WTC11 (cell line): Measurements from ENCODE around the gene GPR84. TPM values are rescaled to one million over a fixed set of nuclear protein-coding genes. Genes with fewer than 3 reads are reported as not detected.

ENCODE experiments used
- ATAC-seq: fragments of 200-7000 bp; cut with Tn5 transposase; 2 replicates; pipeline ENCODE4 v1.10.0; 2021; ENCODE audit warnings: mild to moderate bottlenecking, moderate library complexity
- CTCF ChIA-PET: fragments of 300-600 bp; sonication (Branson Sonifier 250); formaldehyde crosslinking; loops from one replicate; lab custom pipeline; 2021; ENCODE audit warnings: antibody characterized with exemption; lab: Charles Lee
- POLR2A ChIA-PET: fragments of 350-600 bp; sonication (Branson Sonifier 250); formaldehyde crosslinking; loops from one replicate; lab custom pipeline; 2021; ENCODE audit warnings: antibody characterized with exemption; lab: Charles Lee
- DNase-seq: peaks from one replicate; pipeline ENCODE4 v3.0.0; 2021; ENCODE audit warnings: low spot score
- H3K27ac Mint-ChIP-seq: 2 replicates; pipeline ENCODE4 v1.8.0; 2021; ENCODE audit warnings: mixed read lengths
- H3K27me3 Mint-ChIP-seq: 2 replicates; pipeline ENCODE4 v1.8.0; 2021; ENCODE audit warnings: low read depth, mild to moderate bottlenecking, moderate library complexity, mixed read lengths
- H3K36me3 Mint-ChIP-seq: 2 replicates; pipeline ENCODE4 v1.8.0; 2021; ENCODE audit warnings: mixed read lengths
- H3K4me1 Mint-ChIP-seq: 2 replicates; pipeline ENCODE4 v1.8.0; 2022; ENCODE audit warnings: mixed read lengths
- H3K4me3 Mint-ChIP-seq: 2 replicates; pipeline ENCODE4 v1.8.0; 2021; ENCODE audit warnings: mild to moderate bottlenecking, moderate library complexity, mixed read lengths
- H3K9me3 Mint-ChIP-seq: 2 replicates; pipeline ENCODE4 v1.8.0; 2021; ENCODE audit warnings: mixed read lengths
- CREB1 ChIP-seq: sonication (generic); formaldehyde crosslinking; IDR thresholded peaks from 2 replicates; pipeline ENCODE4 v1.8.0; 2023; ENCODE audit warnings: mild to moderate bottlenecking, missing genetic modification reagents
- ETV6 ChIP-seq: sonication (generic); formaldehyde crosslinking; IDR thresholded peaks from 2 replicates; pipeline ENCODE4 v1.8.1; 2022; ENCODE audit warnings: mild to moderate bottlenecking, missing genetic modification reagents
- FOXJ3 ChIP-seq: sonication (generic); formaldehyde crosslinking; IDR thresholded peaks from 2 replicates; pipeline ENCODE4 v1.9.0; 2021; ENCODE audit warnings: missing genetic modification reagents, mild to moderate bottlenecking, borderline replicate concordance
- FOXK1 ChIP-seq: sonication (generic); formaldehyde crosslinking; IDR thresholded peaks from 2 replicates; pipeline ENCODE4 v1.8.0; 2022; ENCODE audit warnings: mild to moderate bottlenecking, moderate library complexity, missing genetic modification reagents
- GABPB1 ChIP-seq: sonication (generic); formaldehyde crosslinking; IDR thresholded peaks from 2 replicates; pipeline ENCODE4 v1.8.1; 2023; ENCODE audit warnings: mild to moderate bottlenecking, missing genetic modification reagents
- NFATC4 ChIP-seq: fragments of 250-450 bp; sonication (Bioruptor Pico); IDR thresholded peaks from 2 replicates; pipeline ENCODE4 v1.9.0; 2021; ENCODE audit warnings: mild to moderate bottlenecking
- SMAD4 ChIP-seq: sonication (generic); formaldehyde crosslinking; IDR thresholded peaks from 2 replicates; pipeline ENCODE4 v1.8.0; 2022; ENCODE audit warnings: mild to moderate bottlenecking, missing genetic modification reagents
- TCF7 ChIP-seq: sonication (generic); formaldehyde crosslinking; IDR thresholded peaks from 2 replicates; pipeline ENCODE4 v1.8.0; 2022; ENCODE audit warnings: mild to moderate bottlenecking, low read depth, missing genetic modification reagents, moderate library complexity
- ZNF138 ChIP-seq: sonication (generic); formaldehyde crosslinking; conservative IDR thresholded peaks from 2 replicates; pipeline ENCODE4 v1.8.1; 2022; ENCODE audit warnings: mild to moderate bottlenecking, moderate library complexity, missing genetic modification reagents
- ZNF219 ChIP-seq: sonication (generic); formaldehyde crosslinking; IDR thresholded peaks from 2 replicates; pipeline ENCODE4 v1.8.0; 2023; ENCODE audit warnings: missing genetic modification reagents, mild to moderate bottlenecking, borderline replicate concordance
- ZNF317 ChIP-seq: sonication (generic); formaldehyde crosslinking; IDR thresholded peaks from 2 replicates; pipeline ENCODE4 v1.8.1; 2023; ENCODE audit warnings: low read depth, mild to moderate bottlenecking, moderate library complexity, missing genetic modification reagents, borderline replicate concordance
- total RNA-seq: library from RNA; stranded (reverse); gene quantifications from 3 replicates; pipeline ENCODE4 v1.2.3, GENCODE V29; 2021
- TF ChIP-seq, protein P1 (sequence below): sonication (generic); formaldehyde crosslinking; IDR thresholded peaks from 2 replicates; pipeline ENCODE4 v1.8.0; 2022; ENCODE audit warnings: missing genetic modification reagents
- TF ChIP-seq, protein P2 (sequence below): sonication (generic); formaldehyde crosslinking; conservative IDR thresholded peaks from 2 replicates; pipeline ENCODE4 v1.8.1; 2023; ENCODE audit warnings: mild to moderate bottlenecking, low read depth, missing genetic modification reagents, moderate library complexity
- TF ChIP-seq, protein P3 (sequence below): fragments of 200-600 bp; IDR thresholded peaks from 2 replicates; pipeline ENCODE4 v1.8.0; 2022; ENCODE audit warnings: antibody characterized with exemption
- TF ChIP-seq, protein P4 (sequence below): fragments of 250-450 bp; sonication (Bioruptor Pico); IDR thresholded peaks from 2 replicates; pipeline ENCODE4 v1.8.0; 2021; ENCODE audit warnings: mild to moderate bottlenecking
- TF ChIP-seq, protein P5 (sequence below): sonication (generic); formaldehyde crosslinking; IDR thresholded peaks from 2 replicates; pipeline ENCODE4 v1.8.0; 2023; ENCODE audit warnings: mild to moderate bottlenecking, missing genetic modification reagents
- TF ChIP-seq, protein P6 (sequence below): sonication (generic); formaldehyde crosslinking; IDR thresholded peaks from 2 replicates; pipeline ENCODE4 v1.8.1; 2022; ENCODE audit warnings: low read depth, mild to moderate bottlenecking, moderate library complexity, missing genetic modification reagents, borderline replicate concordance
- TF ChIP-seq, protein P7 (sequence below): sonication (generic); formaldehyde crosslinking; IDR thresholded peaks from 2 replicates; pipeline ENCODE4 v1.8.1; 2023; ENCODE audit warnings: mild to moderate bottlenecking, missing genetic modification reagents, moderate library complexity
- TF ChIP-seq, protein P8 (sequence below): fragments of 250-450 bp; sonication (Bioruptor Pico); IDR thresholded peaks from 2 replicates; pipeline ENCODE4 v1.9.0; 2021; ENCODE audit warnings: moderate library complexity, mild to moderate bottlenecking, inconsistent platforms, borderline replicate concordance

GPR84 gene
- total RNA-seq, 1 experiment from 2014 or later = 0.13 TPM

DNA sequence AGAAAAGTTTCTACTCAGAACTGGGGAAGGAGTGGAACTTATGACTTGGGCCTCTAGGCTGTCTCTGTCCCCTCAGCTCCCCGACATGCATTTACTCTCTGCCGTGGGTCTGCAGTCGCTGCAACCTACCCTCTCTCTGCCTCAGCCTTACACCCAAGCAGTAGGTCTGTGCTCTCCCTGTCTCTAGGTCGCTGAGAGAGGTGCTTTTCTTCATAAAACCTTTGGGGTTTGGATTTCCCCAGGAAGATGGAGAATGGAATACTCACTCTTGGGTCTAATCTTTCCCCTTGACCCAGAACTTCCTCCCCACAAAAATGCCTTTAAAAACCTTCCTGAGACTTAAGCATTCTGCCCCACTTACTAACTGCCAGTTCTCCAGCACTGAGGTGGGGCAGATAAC is 12.9 kb downstream of the GPR84 start:
- DNase-seq (no peak), ATAC-seq (no peak)
- TF ChIP-seq, protein P1, sequence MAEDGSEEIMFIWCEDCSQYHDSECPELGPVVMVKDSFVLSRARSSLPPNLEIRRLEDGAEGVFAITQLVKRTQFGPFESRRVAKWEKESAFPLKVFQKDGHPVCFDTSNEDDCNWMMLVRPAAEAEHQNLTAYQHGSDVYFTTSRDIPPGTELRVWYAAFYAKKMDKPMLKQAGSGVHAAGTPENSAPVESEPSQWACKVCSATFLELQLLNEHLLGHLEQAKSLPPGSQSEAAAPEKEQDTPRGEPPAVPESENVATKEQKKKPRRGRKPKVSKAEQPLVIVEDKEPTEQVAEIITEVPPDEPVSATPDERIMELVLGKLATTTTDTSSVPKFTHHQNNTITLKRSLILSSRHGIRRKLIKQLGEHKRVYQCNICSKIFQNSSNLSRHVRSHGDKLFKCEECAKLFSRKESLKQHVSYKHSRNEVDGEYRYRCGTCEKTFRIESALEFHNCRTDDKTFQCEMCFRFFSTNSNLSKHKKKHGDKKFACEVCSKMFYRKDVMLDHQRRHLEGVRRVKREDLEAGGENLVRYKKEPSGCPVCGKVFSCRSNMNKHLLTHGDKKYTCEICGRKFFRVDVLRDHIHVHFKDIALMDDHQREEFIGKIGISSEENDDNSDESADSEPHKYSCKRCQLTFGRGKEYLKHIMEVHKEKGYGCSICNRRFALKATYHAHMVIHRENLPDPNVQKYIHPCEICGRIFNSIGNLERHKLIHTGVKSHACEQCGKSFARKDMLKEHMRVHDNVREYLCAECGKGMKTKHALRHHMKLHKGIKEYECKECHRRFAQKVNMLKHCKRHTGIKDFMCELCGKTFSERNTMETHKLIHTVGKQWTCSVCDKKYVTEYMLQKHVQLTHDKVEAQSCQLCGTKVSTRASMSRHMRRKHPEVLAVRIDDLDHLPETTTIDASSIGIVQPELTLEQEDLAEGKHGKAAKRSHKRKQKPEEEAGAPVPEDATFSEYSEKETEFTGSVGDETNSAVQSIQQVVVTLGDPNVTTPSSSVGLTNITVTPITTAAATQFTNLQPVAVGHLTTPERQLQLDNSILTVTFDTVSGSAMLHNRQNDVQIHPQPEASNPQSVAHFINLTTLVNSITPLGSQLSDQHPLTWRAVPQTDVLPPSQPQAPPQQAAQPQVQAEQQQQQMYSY (CRISPR knock-in tag) = no peak
- no peak for TF ChIP-seq FOXK1 (CRISPR knock-in tag)
- TF ChIP-seq, protein P2, sequence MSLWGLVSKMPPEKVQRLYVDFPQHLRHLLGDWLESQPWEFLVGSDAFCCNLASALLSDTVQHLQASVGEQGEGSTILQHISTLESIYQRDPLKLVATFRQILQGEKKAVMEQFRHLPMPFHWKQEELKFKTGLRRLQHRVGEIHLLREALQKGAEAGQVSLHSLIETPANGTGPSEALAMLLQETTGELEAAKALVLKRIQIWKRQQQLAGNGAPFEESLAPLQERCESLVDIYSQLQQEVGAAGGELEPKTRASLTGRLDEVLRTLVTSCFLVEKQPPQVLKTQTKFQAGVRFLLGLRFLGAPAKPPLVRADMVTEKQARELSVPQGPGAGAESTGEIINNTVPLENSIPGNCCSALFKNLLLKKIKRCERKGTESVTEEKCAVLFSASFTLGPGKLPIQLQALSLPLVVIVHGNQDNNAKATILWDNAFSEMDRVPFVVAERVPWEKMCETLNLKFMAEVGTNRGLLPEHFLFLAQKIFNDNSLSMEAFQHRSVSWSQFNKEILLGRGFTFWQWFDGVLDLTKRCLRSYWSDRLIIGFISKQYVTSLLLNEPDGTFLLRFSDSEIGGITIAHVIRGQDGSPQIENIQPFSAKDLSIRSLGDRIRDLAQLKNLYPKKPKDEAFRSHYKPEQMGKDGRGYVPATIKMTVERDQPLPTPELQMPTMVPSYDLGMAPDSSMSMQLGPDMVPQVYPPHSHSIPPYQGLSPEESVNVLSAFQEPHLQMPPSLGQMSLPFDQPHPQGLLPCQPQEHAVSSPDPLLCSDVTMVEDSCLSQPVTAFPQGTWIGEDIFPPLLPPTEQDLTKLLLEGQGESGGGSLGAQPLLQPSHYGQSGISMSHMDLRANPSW (CRISPR knock-in tag) = no peak
- TF ChIP-seq, protein P3, sequence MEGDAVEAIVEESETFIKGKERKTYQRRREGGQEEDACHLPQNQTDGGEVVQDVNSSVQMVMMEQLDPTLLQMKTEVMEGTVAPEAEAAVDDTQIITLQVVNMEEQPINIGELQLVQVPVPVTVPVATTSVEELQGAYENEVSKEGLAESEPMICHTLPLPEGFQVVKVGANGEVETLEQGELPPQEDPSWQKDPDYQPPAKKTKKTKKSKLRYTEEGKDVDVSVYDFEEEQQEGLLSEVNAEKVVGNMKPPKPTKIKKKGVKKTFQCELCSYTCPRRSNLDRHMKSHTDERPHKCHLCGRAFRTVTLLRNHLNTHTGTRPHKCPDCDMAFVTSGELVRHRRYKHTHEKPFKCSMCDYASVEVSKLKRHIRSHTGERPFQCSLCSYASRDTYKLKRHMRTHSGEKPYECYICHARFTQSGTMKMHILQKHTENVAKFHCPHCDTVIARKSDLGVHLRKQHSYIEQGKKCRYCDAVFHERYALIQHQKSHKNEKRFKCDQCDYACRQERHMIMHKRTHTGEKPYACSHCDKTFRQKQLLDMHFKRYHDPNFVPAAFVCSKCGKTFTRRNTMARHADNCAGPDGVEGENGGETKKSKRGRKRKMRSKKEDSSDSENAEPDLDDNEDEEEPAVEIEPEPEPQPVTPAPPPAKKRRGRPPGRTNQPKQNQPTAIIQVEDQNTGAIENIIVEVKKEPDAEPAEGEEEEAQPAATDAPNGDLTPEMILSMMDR = no peak
- TF ChIP-seq, protein P4, sequence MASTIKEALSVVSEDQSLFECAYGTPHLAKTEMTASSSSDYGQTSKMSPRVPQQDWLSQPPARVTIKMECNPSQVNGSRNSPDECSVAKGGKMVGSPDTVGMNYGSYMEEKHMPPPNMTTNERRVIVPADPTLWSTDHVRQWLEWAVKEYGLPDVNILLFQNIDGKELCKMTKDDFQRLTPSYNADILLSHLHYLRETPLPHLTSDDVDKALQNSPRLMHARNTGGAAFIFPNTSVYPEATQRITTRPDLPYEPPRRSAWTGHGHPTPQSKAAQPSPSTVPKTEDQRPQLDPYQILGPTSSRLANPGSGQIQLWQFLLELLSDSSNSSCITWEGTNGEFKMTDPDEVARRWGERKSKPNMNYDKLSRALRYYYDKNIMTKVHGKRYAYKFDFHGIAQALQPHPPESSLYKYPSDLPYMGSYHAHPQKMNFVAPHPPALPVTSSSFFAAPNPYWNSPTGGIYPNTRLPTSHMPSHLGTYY (CRISPR knock-in tag) = no peak
- peaks cover 38% of the 10 kb centered on the region for H3K36me3 Mint-ChIP-seq
- H3K27me3 Mint-ChIP-seq = peaks cover 18% of the 10 kb centered on the region
- ChIA-PET CTCF (interaction anchor here (1.2 to 4.3 kb wide), 7 partner anchors 9 to 58 kb away, joined by 3 to 61 read pairs (median 13); partner anchors contain the start of gene COPZ1), POLR2A (interaction anchor here (1.0 to 1.3 kb wide), 3 partner anchors 11 to 19 kb away, joined by 3 to 8 read pairs (median 4); no protein-coding TSS in a partner anchor)
- peaks cover 47% of the 10 kb centered on the region for H3K4me1 Mint-ChIP-seq
- peak overlapping the region; percentile 87 for H3K4me3 Mint-ChIP-seq
- H3K27ac Mint-ChIP-seq = no peak overlapping the region
- no peaks in the 10 kb centered on the region for H3K9me3 Mint-ChIP-seq

DNA sequence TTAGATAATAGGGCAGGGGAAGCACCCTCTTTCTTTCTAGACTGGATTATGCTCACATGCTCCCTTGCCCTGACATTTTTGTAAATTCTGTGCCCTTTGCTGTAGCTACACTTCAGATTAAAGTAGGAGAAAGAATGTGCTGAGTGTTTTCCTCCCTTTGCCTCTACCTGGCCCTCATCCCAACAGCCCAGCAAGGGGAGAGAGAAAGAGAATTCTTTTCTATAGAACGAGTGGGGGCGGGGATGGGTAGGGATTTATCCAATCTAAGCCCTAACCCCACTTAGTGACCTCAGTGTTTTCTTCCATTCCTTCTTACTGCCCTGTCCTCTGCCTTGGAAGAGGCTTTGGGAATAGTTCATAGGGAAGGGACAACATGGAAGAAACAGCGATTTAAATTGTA is 13.5 kb downstream of the GPR84 start:
- Mint-ChIP-seq H3K27ac (no peak overlapping the region), H3K4me3 (no peak overlapping the region), H3K27me3 (peaks cover 18% of the 10 kb centered on the region), H3K4me1 (peaks cover 47% of the 10 kb centered on the region), H3K9me3 (no peaks in the 10 kb centered on the region), H3K36me3 (peaks cover 38% of the 10 kb centered on the region)
- ChIA-PET CTCF (interaction anchor here (0.8 to 4.3 kb wide), 10 partner anchors 14 to 159 kb away, joined by 3 to 61 read pairs (median 8); partner anchors contain the start of gene COPZ1), POLR2A (interaction anchor here (1.0 kb wide), 1 partner anchor 11 kb away, joined by 3 read pairs; no protein-coding TSS in a partner anchor)
- ATAC-seq (no peak), DNase-seq (no peak)
- TF ChIP-seq ZNF138 (no peak), FOXJ3 (no peak), ETV6 (CRISPR knock-in tag) (no peak), GABPB1 (CRISPR knock-in tag) (no peak), SMAD4 (CRISPR knock-in tag) (no peak), ZNF317 (CRISPR knock-in tag) (no peak), CREB1 (CRISPR knock-in tag) (no peak), TCF7 (CRISPR knock-in tag) (no peak), NFATC4 (CRISPR knock-in tag) (no peak), ZNF219 (CRISPR knock-in tag) (no peak)
- TF ChIP-seq, protein P5, sequence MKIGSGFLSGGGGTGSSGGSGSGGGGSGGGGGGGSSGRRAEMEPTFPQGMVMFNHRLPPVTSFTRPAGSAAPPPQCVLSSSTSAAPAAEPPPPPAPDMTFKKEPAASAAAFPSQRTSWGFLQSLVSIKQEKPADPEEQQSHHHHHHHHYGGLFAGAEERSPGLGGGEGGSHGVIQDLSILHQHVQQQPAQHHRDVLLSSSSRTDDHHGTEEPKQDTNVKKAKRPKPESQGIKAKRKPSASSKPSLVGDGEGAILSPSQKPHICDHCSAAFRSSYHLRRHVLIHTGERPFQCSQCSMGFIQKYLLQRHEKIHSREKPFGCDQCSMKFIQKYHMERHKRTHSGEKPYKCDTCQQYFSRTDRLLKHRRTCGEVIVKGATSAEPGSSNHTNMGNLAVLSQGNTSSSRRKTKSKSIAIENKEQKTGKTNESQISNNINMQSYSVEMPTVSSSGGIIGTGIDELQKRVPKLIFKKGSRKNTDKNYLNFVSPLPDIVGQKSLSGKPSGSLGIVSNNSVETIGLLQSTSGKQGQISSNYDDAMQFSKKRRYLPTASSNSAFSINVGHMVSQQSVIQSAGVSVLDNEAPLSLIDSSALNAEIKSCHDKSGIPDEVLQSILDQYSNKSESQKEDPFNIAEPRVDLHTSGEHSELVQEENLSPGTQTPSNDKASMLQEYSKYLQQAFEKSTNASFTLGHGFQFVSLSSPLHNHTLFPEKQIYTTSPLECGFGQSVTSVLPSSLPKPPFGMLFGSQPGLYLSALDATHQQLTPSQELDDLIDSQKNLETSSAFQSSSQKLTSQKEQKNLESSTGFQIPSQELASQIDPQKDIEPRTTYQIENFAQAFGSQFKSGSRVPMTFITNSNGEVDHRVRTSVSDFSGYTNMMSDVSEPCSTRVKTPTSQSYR (CRISPR knock-in tag) = no peak
- TF ChIP-seq, protein P6, sequence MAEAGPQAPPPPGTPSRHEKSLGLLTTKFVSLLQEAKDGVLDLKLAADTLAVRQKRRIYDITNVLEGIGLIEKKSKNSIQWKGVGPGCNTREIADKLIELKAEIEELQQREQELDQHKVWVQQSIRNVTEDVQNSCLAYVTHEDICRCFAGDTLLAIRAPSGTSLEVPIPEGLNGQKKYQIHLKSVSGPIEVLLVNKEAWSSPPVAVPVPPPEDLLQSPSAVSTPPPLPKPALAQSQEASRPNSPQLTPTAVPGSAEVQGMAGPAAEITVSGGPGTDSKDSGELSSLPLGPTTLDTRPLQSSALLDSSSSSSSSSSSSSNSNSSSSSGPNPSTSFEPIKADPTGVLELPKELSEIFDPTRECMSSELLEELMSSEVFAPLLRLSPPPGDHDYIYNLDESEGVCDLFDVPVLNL (CRISPR knock-in tag) = no peak
- TF ChIP-seq, protein P7, sequence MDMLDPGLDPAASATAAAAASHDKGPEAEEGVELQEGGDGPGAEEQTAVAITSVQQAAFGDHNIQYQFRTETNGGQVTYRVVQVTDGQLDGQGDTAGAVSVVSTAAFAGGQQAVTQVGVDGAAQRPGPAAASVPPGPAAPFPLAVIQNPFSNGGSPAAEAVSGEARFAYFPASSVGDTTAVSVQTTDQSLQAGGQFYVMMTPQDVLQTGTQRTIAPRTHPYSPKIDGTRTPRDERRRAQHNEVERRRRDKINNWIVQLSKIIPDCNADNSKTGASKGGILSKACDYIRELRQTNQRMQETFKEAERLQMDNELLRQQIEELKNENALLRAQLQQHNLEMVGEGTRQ (CRISPR knock-in tag) = no peak
- TF ChIP-seq, protein P8, sequence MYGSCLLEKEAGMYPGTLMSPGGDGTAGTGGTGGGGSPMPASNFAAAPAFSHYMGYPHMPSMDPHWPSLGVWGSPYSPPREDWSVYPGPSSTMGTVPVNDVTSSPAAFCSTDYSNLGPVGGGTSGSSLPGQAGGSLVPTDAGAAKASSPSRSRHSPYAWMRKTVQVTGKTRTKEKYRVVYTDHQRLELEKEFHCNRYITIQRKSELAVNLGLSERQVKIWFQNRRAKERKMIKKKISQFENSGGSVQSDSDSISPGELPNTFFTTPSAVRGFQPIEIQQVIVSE = no peak
